Erythroblast (primary cell): ENCODE data around the gene SMIM22.

Source experiments
- GATA1 ChIP-seq: IDR thresholded peaks from 2 replicates; pipeline ENCODE4 v1.6.1; 2011; ENCODE audit warnings: low read depth, mild to moderate bottlenecking, control low read depth, low read length, moderate library complexity
- POLR2A ChIP-seq: IDR thresholded peaks from 2 replicates; pipeline ENCODE4 v1.6.1; 2011; ENCODE audit warnings: mild to moderate bottlenecking, low read length

DNA sequence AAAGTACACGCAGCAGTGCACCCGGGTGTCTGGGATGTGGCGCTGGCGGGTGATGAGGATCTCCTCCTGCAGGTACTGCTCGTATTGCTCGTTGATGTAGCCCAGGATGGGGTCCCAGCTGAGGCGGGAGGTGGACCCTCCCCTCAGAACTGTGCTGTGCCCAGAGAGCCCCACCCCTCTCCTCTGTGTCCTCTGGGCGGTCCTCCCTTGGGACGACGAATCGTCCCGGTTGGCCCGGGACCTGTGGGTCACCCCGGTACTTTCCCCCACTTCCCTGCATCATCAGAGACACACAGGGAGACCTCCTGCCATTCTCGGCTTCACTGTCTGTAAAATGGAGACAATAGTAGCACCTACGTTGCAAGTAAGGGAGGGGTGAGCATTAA is 11.2 kb upstream of the SMIM22 start:
- no peak for TF ChIP-seq POLR2A
- TF ChIP-seq GATA1 = no peak
